Activated CD8-positive, alpha-beta memory T cell treated with anti-CD3 and anti-CD28 coated beads, Interleukin-2, amount 50 U/mL, for 4 hours (primary cell): Measurements from ENCODE around the gene ZNF580.
A peak's percentile ranks its signal among the peaks of the same experiment; 100 is the strongest.

Experiments used
- DNase-seq: peaks from one replicate; pipeline ENCODE4 v3.0.0-alpha.2; 2020

The ZNF580 gene

GRCh38 chr19:55625004-55625326 is 15.8 kb upstream of the ZNF580 start:
- DNase-seq: no peak

- no peak for DNase-seq
Observed at GRCh38 chr19:55626350-55626749, 14.5 kb upstream of the ZNF580 start.

- peak; percentile 86 for DNase-seq
Observed at GRCh38 chr19:55632463-55632834, 8.4 kb upstream of the ZNF580 start.

- no peak for DNase-seq
Observed at GRCh38 chr19:55633861-55634260, 6.9 kb upstream of the ZNF580 start.

GRCh38 chr19:55635334-55635717 is 5.5 kb upstream of the ZNF580 start:
- DNase-seq: no peak

- DNase-seq: no peak
Observed at GRCh38 chr19:55635856-55636440, 4.9 kb upstream of the ZNF580 start.

GRCh38 chr19:55636723-55637122 is 4.1 kb upstream of the ZNF580 start:
- no peak for DNase-seq

- no peak for DNase-seq
Observed at GRCh38 chr19:55637534-55637933, 3.3 kb upstream of the ZNF580 start.

- DNase-seq: peak; percentile 62
Observed at GRCh38 chr19:55638864-55639359, 1.9 kb upstream of the ZNF580 start.

GRCh38 chr19:55640043-55640576 is 692 bp upstream of the ZNF580 start:
- peak; percentile 76 for DNase-seq

- DNase-seq: peak; percentile 34
Observed at GRCh38 chr19:55641426-55642152, 787 bp downstream of the ZNF580 start.

- peak; percentile 43 for DNase-seq
Observed at GRCh38 chr19:55642153-55643002, 1.6 kb downstream of the ZNF580 start.

- peak; percentile 81 for DNase-seq
Observed at GRCh38 chr19:55643003-55643886, 2.4 kb downstream of the ZNF580 start, which contains the start of gene ZNF581. ZNF581 (plus strand) TSS chr19:55643649; CDS start chr19:55644572, 923 bp downstream.

- DNase-seq: no peak
Observed at GRCh38 chr19:55643887-55644176, 3.0 kb downstream of the ZNF580 start.

GRCh38 chr19:55644191-55644833 is 3.5 kb downstream of the ZNF580 start:
- no peak for DNase-seq

GRCh38 chr19:55644842-55645511 is 4.2 kb downstream of the ZNF580 start:
- DNase-seq: no peak

GRCh38 chr19:55645512-55645881 is 4.7 kb downstream of the ZNF580 start:
- no peak for DNase-seq

- DNase-seq: no peak
Observed at GRCh38 chr19:55646889-55647731, 6.3 kb downstream of the ZNF580 start.

GRCh38 chr19:55647732-55648584 is 7.2 kb downstream of the ZNF580 start, which contains the start of gene CCDC106:
CCDC106 (plus strand) TSS chr19:55648212; CDS start chr19:55649047, 835 bp downstream.
- DNase-seq: peak; percentile 73
